GM12891 (cell line): ENCODE results near the gene RBM39.

Experiments
- POLR2A ChIP-seq: IDR thresholded peaks from 2 replicates; pipeline ENCODE4 v1.6.1; 2011; ENCODE audit warnings: low read depth, low read length, control low read depth
- TAF1 ChIP-seq: IDR thresholded peaks from 2 replicates; pipeline ENCODE4 v1.6.1; 2011; ENCODE audit warnings: low read depth, low read length, control low read depth

- TF ChIP-seq POLR2A (no peak), TAF1 (no peak)
Measured at GRCh38 chr20:35731469-35731788, 10.6 kb downstream of the RBM39 start.
